Jurkat, Clone E6-1 (cell line): ENCODE measurements around the gene SCLT1.

Experiments used
- DNase-seq: peaks from one replicate; pipeline ENCODE4 v3.0.0-alpha.2; 2011; ENCODE audit warnings: low read depth, low spot score
- H3K4me3 ChIP-seq: 2 replicates; pipeline ENCODE4 v1.5.1; 2011; ENCODE audit warnings: mild to moderate bottlenecking, low read length, control low read depth, moderate library complexity

SCLT1 gene

GRCh38 chr4:128980816-128981326 lies 112.5 kb downstream of the SCLT1 start:
- DNase-seq: no peak
- H3K4me3 ChIP-seq: no peak overlapping the region

GRCh38 chr4:128979934-128980333 lies 113.4 kb downstream of the SCLT1 start:
- DNase-seq: no peak
- H3K4me3 ChIP-seq: no peak overlapping the region

GRCh38 chr4:128978985-128979384 lies 114.4 kb downstream of the SCLT1 start:
- DNase-seq: no peak
- H3K4me3 ChIP-seq: no peak overlapping the region

- no peak overlapping the region for H3K4me3 ChIP-seq
- DNase-seq: no peak
These were observed 119.2 kb downstream of the SCLT1 start for GRCh38 chr4:128974136-128974581.

- no peak for DNase-seq
- no peak overlapping the region for H3K4me3 ChIP-seq
These were observed 120.0 kb downstream of the SCLT1 start for GRCh38 chr4:128973384-128973783.

- H3K4me3 ChIP-seq: no peak overlapping the region
- DNase-seq: peak; percentile 33
These were observed 131.9 kb downstream of the SCLT1 start for GRCh38 chr4:128961405-128961804.

GRCh38 chr4:128958194-128958593 lies 135.1 kb downstream of the SCLT1 start:
- DNase-seq: peak; percentile 63
- H3K4me3 ChIP-seq: no peak overlapping the region

- no peak overlapping the region for H3K4me3 ChIP-seq
- no peak for DNase-seq
These were observed 135.9 kb downstream of the SCLT1 start for GRCh38 chr4:128957459-128957858.

- no peak for DNase-seq
These were observed 137.6 kb downstream of the SCLT1 start for GRCh38 chr4:128955751-128956150.

GRCh38 chr4:128954941-128955340 lies 138.4 kb downstream of the SCLT1 start:
- no peak overlapping the region for H3K4me3 ChIP-seq
- DNase-seq: no peak

More at GRCh38 chr4:128955751-128956150, 137.6 kb downstream of the SCLT1 start:
- no peak overlapping the region for H3K4me3 ChIP-seq

- no peak for DNase-seq
- H3K4me3 ChIP-seq: no peak overlapping the region
These were observed 142.0 kb downstream of the SCLT1 start for GRCh38 chr4:128951316-128951715.

- DNase-seq: no peak
- H3K4me3 ChIP-seq: no peak overlapping the region
These were observed 142.5 kb downstream of the SCLT1 start for GRCh38 chr4:128950796-128951195.

GRCh38 chr4:128946916-128947315 lies 146.4 kb downstream of the SCLT1 start:
- no peak for DNase-seq
- no peak overlapping the region for H3K4me3 ChIP-seq

GRCh38 chr4:128942607-128943006 lies 150.7 kb downstream of the SCLT1 start:
- DNase-seq: no peak
- no peak overlapping the region for H3K4me3 ChIP-seq

- no peak overlapping the region for H3K4me3 ChIP-seq
- DNase-seq: no peak
These were observed 152.4 kb downstream of the SCLT1 start for GRCh38 chr4:128940971-128941370.

GRCh38 chr4:128930051-128930450 lies 163.3 kb downstream of the SCLT1 start:
- no peak for DNase-seq
- no peak overlapping the region for H3K4me3 ChIP-seq

GRCh38 chr4:128924951-128925350 lies 168.4 kb downstream of the SCLT1 start:
- DNase-seq: no peak
- no peak overlapping the region for H3K4me3 ChIP-seq

- H3K4me3 ChIP-seq: no peak overlapping the region
- DNase-seq: no peak
These were observed 171.4 kb downstream of the SCLT1 start for GRCh38 chr4:128921954-128922353.

- DNase-seq: peak; percentile 75
These were observed 175.6 kb downstream of the SCLT1 start for GRCh38 chr4:128917781-128918180.

GRCh38 chr4:128916832-128917231 lies 176.5 kb downstream of the SCLT1 start:
- no peak for DNase-seq

More at GRCh38 chr4:128917781-128918180, 175.6 kb downstream of the SCLT1 start:
- H3K4me3 ChIP-seq: no peak overlapping the region

GRCh38 chr4:128915544-128915943 lies 177.8 kb downstream of the SCLT1 start:
- no peak overlapping the region for H3K4me3 ChIP-seq
- no peak for DNase-seq

More at GRCh38 chr4:128916832-128917231, 176.5 kb downstream of the SCLT1 start:
- H3K4me3 ChIP-seq: no peak overlapping the region
